ENCODE measurements around the gene TBC1D30. TPM values are rescaled to one million over a fixed set of nuclear protein-coding genes. Genes with fewer than 3 reads are reported as not detected.

The TBC1D30 gene
- total RNA-seq, 8 experiments from 2014 or later = 0.09 to 18.5 (median 5.4) TPM

Other genes with a start within 250 kb of the TBC1D30 start
- 10 to 100 TPM in 3 of 8 experiments, 1 to 10 TPM in 3, under 1 TPM in 2; 0.60 to 34.4 (median 2.8) TPM for gene RASSF3, start 214.2 kb upstream of the TBC1D30 start, total RNA-seq
- 100 to 1,000 TPM in 2 of 8 experiments, 10 to 100 TPM in 6; 19.2 to 126 (median 51.3) TPM for gene GNS, start 65.2 kb upstream of the TBC1D30 start, total RNA-seq